ENCODE results near the gene LRSAM1.

LRSAM1 gene

GRCh38 chr9:127545196-127546124, 94.2 kb downstream of the LRSAM1 start:
- Mint-ChIP-seq H3K36me3 (peaks cover 2% of the 10 kb centered on the region), H3K27me3 (no peaks in the 10 kb centered on the region), H3K4me3 (no peak overlapping the region), H3K4me1 (ENCODE audit: low read depth) (peaks cover 2% of the 10 kb centered on the region), H3K27ac (no peak overlapping the region), H3K9me3 (ENCODE audit: low read depth) (no peaks in the 10 kb centered on the region)

- no peaks in the 10 kb centered on the region for H3K9me3 Mint-ChIP-seq (ENCODE audit: low read depth)
- peaks cover 2% of the 10 kb centered on the region for H3K36me3 Mint-ChIP-seq
- no peak overlapping the region for H3K4me3 Mint-ChIP-seq
- H3K4me1 Mint-ChIP-seq (ENCODE audit: low read depth), result peaks cover 2% of the 10 kb centered on the region
- H3K27me3 Mint-ChIP-seq, result no peaks in the 10 kb centered on the region
- H3K27ac Mint-ChIP-seq, result no peak overlapping the region
Observed at GRCh38 chr9:127546125-127546832, 95.0 kb downstream of the LRSAM1 start.

GRCh38 chr9:127548352-127548881, 97.1 kb downstream of the LRSAM1 start:
- Mint-ChIP-seq H3K9me3 (ENCODE audit: low read depth) (no peaks in the 10 kb centered on the region), H3K4me1 (ENCODE audit: low read depth) (peaks cover 2% of the 10 kb centered on the region), H3K27me3 (no peaks in the 10 kb centered on the region), H3K36me3 (peaks cover 2% of the 10 kb centered on the region), H3K4me3 (no peak overlapping the region), H3K27ac (no peak overlapping the region)

DNA sequence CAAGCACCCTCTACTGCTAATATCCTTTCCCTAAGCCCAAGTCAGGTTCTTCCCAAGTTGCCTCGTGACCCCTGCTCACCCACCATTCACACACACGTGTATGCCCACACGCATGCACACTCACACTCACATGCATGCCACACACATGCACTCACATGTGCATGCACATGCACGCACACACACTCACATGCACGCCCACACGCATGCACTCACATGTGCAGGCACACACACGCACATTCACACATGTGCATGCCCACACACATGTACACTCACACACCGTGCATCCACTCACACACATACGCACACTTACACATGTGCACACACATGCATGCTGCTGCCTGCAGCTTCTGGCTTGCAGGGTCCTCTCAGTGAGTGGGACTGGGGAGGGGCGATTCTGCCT, 97.9 kb downstream of the LRSAM1 start:
- H3K4me1 Mint-ChIP-seq (ENCODE audit: low read depth), result peaks cover 4% of the 10 kb centered on the region
- no peak overlapping the region for H3K27ac Mint-ChIP-seq
- H3K27me3 Mint-ChIP-seq, result no peaks in the 10 kb centered on the region
- peaks cover 2% of the 10 kb centered on the region for H3K36me3 Mint-ChIP-seq
- H3K9me3 Mint-ChIP-seq (ENCODE audit: low read depth), result no peaks in the 10 kb centered on the region
- H3K4me3 Mint-ChIP-seq, result no peak overlapping the region

GRCh38 chr9:127549751-127550150, 98.4 kb downstream of the LRSAM1 start:
- no peak overlapping the region for H3K27ac Mint-ChIP-seq
- H3K4me3 Mint-ChIP-seq, result no peak overlapping the region
- H3K4me1 Mint-ChIP-seq (ENCODE audit: low read depth), result peaks cover 6% of the 10 kb centered on the region
- H3K9me3 Mint-ChIP-seq (ENCODE audit: low read depth), result no peaks in the 10 kb centered on the region
- peaks cover 2% of the 10 kb centered on the region for H3K36me3 Mint-ChIP-seq
- H3K27me3 Mint-ChIP-seq, result no peaks in the 10 kb centered on the region

DNA sequence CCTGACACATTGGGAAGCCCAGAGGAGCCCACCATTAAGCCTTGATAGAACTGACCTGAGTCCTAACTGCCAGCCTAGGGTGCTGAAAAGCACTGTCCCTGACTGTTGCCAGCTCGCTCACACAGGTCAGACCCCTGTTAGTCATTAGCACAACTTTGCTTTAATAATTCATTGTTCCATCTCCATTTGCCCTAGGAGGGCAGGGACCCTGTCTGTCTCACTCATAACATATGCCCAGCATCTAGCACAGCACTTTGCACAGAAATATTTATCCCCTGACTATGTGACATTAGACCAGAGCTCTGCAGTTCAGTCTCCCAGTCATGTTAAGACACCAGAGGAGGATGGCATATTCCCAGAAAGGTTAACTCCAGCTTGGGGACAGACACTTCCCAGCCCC, 99.0 kb downstream of the LRSAM1 start:
- peaks cover 11% of the 10 kb centered on the region for H3K4me1 Mint-ChIP-seq (ENCODE audit: low read depth)
- no peak overlapping the region for H3K4me3 Mint-ChIP-seq
- H3K36me3 Mint-ChIP-seq, result peaks cover 2% of the 10 kb centered on the region
- H3K9me3 Mint-ChIP-seq (ENCODE audit: low read depth), result no peaks in the 10 kb centered on the region
- no peaks in the 10 kb centered on the region for H3K27me3 Mint-ChIP-seq
- H3K27ac Mint-ChIP-seq, result no peak overlapping the region

GRCh38 chr9:127550751-127551150, 99.4 kb downstream of the LRSAM1 start:
- Mint-ChIP-seq H3K4me3 (no peak overlapping the region), H3K27me3 (no peaks in the 10 kb centered on the region), H3K36me3 (peaks cover 2% of the 10 kb centered on the region), H3K9me3 (ENCODE audit: low read depth) (no peaks in the 10 kb centered on the region), H3K27ac (no peak overlapping the region), H3K4me1 (ENCODE audit: low read depth) (peaks cover 14% of the 10 kb centered on the region)

All from activated naive CD8-positive, alpha-beta T cell (primary cell).